MV-4-11 (cell line): ENCODE data around the gene PHF14.

Source experiments
- DNase-seq: peaks from one replicate; lab custom pipeline; 2025; lab: John Stamatoyannopoulos, UW

PHF14 gene

GRCh38 chr7:11120068-11120664 lies 146.5 kb downstream of the PHF14 start:
- no peak for DNase-seq

DNA sequence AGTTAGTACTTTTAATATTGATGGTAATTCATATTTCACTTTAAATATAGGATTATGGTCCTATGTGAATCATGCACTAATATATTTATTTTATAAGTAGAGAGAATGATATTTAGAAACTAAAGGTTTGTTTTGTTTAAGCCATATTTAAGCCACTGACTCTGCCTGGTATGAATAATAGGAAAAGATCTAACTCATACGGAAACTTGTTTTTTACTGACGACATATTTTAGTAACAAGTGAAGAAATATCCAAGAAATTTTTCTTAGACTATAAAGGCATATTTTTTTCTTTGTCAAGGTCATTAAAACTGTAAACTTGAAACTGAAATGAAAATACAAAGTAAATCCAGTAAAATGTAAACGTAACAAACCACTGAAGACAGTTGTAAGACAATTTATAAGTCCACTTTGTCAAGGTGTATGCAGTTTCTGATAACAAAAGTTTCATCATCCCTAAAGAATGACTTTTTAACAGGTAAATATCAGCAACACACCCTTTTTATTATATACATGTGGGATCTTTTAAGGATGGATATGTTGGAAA lies 147.1 kb downstream of the PHF14 start:
- DNase-seq, result no peak

DNA sequence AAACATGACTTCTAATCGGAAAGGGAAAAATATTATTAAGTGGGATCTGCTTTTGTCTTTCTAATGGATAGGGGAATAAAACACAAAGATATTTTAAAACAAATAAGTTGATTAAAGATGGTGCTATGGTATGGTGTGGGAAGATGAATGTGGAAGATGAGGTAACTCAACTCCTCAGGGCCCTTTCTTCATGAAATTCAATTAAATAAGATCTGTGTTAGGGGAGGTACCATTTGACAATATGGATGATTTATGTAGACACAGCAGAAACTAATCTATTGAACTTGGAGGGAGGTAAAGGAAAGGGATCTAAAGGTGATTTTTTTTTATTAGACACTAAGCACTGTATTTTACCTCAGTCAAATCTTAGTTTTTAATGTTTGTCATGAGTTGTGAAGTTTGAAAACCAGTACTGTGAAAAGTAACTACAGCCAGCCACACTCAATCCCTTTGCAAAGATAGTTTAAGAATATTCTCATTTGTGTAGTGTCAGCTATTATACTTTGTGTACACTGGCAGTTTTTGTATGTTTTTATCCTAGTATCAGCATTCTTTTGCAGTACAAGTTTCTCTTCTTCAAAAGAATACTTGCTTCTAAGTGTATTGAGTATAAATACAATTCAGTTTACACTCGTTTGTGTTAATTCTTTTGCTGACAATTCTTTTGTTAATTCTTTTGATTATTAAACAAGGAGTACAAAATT lies 151.3 kb downstream of the PHF14 start:
- DNase-seq, result no peak

DNA sequence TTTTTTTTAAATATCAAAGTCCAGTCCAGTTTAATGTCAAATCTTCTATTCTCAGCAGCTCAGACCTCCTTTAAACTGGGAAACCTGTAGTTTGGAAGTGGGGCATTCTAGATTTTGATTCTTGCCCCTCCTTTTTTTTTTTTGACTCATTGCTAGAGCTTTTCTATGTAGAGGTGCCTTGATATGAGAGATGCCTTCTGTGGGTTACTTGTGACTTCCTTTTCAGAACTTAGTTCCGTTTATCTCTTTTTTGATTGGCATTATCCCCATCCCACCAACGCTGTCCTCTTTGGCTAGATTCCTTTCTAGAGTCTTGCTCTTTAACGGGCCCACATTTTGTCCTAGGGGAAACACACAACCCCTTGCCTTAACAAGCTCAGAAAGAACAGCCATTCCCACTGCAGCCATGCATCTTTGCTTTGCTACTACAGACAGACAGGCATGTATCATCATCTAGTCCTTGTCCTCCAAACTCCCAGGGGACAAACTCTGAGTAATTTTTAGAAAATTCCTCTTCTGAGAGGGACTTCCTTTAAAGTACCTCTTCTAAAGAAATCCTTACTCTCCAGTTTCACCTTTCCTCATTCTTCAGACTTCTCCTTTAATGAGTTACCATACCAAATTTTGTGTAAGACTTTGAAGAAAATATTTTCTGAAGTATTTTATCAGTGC lies 153.6 kb downstream of the PHF14 start:
- DNase-seq, result peak; percentile 30

GRCh38 chr7:11127988-11128387 lies 154.3 kb downstream of the PHF14 start:
- no peak for DNase-seq

DNA sequence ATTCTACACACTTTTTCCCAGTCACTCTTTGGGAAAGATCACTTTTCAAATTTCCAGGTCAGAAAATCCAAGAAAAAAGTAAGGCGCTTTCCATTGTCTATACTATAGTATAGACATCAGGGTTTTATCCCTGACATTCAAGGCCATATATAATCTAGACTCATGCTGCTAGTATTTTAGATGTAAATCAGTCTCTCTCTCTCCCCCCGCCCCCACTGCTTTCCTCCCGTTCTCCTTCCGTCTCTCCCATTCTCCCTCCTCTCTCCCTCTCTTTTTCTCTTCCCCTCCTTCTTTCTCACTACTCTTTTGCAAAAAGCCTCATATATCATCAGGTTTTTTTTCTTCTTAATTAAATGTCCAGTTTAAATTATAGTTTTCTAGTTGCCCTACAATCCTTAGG lies 154.8 kb downstream of the PHF14 start:
- no peak for DNase-seq

DNA sequence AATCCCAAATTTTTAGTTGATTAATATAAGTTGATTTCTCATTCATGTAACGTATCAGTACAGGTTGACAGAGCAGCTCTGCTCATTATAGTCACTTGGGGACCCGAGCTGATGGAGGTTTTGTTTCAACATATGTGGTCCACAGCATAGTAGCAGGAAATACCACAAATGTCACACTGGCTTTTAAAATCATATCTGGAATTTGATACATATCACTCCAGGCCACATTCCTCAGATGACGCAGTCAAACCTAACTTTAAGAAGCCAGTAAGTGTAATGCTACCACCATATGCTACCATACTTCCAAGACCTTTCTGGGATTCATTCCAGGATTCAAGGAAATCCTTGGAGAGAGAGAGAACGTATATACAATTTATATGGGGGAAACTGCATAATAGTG lies 156.3 kb downstream of the PHF14 start:
- DNase-seq, result peak; percentile 30

DNA sequence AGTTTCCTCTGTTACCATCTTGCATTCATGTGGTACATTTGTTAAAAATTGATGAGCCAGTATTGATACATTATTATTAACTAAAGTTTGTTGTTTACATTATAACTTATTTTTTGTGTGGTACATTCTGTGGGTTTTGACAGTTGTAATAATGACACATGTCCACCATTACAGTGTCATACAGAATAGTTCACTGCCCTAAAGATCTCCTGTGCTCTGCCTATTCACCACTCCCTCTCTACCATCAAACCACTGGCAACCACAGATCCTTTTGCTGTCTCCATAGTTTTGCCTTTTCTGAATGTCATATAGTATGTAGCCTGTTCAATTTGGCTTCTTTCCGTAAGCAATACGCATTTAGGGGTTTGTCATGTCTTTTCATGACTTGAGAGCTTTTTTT lies 156.9 kb downstream of the PHF14 start:
- no peak for DNase-seq

GRCh38 chr7:11133436-11133959 lies 159.8 kb downstream of the PHF14 start:
- DNase-seq, result peak; percentile 94

DNA sequence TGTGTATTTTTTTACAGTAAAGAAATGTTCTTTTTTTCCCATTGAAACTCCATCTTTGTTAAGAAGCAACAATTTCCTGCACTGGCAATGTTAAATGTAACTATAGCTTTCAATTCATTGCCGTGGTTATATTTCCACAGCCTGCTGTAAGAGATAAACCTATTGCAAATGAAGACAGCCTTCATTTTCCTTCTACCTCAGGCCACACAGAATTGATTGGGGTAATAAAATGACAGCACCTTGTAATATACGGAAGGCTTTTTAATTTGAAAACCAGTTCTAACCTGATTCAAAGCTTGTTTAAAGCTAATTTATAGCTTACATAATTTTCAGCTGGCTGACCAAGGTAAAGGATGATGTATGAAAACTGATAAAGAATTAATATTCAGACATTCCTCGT lies 161.9 kb downstream of the PHF14 start:
- no peak for DNase-seq

DNA sequence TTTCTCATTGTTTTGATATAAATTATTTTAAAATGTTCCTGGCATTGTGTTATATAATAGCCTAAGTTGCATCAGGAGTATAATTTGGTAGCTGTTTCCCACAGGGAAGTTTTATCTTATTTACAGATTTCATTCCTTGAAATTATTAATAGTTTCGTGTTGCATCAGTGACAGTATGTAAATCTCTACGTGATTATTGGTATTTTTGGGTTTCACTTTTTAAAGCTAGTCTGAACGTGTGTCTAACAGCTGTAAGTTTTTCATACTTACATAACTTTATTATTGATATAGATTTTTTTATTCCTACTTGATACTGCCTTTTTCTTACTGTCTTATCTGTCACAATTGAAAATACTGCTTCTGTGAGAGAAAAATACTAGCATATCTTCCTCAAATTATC lies 167.9 kb downstream of the PHF14 start:
- DNase-seq, result no peak

GRCh38 chr7:11153694-11154093 lies 180.0 kb downstream of the PHF14 start:
- no peak for DNase-seq

DNA sequence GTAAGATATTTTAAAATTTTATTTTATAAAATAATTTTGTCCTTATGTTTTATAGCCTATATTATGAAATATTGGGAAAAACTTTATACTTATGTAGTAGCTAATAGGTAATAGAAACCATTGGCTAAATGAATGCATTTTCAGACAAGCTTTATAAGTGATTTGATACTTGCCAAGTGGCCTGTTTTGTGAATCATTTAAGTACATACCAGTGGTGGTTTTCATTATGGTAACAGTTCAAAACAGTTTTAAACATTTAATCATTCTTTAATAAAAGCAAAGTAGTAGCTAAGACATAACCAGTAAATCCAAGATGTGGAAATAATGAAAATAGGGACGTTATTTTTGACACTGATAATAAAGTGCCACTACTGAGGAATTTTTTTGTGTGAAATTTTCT lies 182.2 kb downstream of the PHF14 start:
- no peak for DNase-seq

GRCh38 chr7:11161499-11161898 lies 187.8 kb downstream of the PHF14 start:
- DNase-seq, result no peak

DNA sequence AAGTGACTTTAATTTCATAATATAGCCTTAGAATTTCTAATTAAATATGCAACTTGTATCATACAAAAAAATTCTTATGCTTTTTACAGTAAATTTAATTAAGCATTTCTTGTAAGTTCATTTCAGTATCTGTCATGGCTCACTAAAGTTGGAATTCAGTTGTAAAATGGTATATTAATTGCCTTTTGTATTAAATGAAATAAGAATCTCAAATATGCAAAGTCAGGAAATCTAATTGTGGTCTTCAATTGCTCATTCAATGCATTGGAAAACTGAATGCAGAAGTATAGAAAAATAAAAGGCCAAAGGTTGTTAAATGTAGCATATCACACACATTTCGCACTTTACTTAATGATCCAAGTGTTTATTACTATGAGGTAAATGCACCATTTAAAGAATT lies 189.5 kb downstream of the PHF14 start:
- no peak for DNase-seq

- DNase-seq, result no peak
Measured at GRCh38 chr7:11166051-11166450, 192.4 kb downstream of the PHF14 start.

DNA sequence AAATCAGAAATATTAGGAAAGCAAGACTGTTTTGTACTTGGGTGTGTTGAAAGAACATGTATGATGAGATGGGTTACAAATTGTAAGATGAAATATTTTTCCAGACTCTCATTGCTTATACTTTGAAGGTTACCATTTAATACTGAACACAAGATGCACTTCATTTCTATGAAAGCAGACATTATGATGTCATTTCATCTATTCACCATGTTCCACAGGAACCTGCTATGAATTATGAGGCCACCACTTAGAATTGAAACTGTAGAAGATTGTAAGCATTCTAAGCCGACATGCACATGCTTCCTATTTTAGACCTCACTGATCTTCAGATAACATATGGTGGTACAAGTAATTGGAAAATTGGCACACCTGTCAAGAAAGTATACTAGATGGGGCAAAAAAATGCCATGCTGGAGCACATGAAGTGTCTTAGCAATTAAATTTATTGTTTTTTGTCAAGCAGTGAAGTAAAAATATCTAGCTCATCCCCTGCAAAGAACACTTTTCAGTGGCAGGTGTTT lies 195.0 kb downstream of the PHF14 start:
- no peak for DNase-seq

DNA sequence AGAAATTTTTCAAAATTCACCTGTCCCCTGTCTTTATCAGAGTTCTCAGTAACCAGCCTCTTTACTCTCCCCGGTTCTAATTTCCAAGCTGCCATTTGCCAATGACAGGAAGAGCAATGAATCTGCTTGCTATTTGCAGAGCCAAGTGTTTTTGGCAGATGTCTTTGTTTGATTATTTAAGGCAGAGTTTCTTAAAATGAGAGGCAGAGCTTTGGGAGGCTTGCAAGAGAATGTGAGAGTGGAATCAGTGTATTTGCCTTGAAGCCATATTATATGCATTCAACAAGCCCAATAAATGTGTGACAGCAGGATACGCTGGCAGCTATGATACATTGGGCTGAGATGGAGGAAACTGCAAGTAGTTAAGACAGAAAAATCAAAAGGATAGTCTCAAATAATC lies 196.5 kb downstream of the PHF14 start:
- no peak for DNase-seq

GRCh38 chr7:11170863-11171568 lies 197.3 kb downstream of the PHF14 start:
- peak; percentile 65 for DNase-seq

GRCh38 chr7:11171569-11172192 lies 198.0 kb downstream of the PHF14 start:
- DNase-seq, result no peak

DNA sequence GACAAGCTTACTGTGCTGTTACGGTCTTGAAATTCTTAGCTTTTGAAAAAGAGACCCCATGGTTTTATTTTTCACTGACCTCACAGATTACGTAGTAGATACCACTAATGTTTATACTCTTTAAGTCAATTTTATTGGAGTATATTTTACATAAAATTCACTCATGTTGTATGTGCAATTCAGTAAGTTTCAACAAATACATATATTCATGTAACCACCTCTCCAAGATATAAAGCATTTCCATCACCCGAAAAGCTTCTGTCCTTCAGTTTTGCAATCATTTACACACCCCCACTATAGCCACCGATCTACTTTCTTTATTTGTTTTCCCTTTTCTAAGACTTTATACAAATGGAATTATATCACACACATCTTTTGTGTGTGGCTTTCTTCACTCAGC lies 199.2 kb downstream of the PHF14 start:
- no peak for DNase-seq

DNA sequence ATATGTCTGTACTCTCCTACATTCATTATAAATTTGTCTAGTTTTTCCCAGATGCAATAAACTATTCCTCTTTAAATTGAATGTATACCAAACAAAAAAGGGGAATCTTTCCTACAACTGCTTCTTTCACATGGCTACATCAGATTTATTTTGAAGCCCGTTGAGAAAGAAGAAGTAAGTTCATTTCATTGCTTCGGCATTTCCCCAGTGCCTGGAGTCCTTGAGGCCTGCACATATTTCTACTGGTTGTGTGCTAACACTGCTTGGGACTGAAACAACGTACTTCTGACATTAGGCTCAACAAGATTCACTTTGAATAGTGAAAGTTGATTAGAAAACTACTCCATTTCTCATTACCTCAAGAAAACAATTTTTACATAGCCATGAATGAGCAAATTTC lies 201.7 kb downstream of the PHF14 start:
- DNase-seq, result peak; percentile 30
